ENCODE data around the gene RGMA.
"Not testable (repeated sequence)": the region's sequence is repeated elsewhere in the genome, so short reads cannot be mapped to it uniquely, and the experiment has no call there.

RGMA gene

GRCh38 chr15:93066224-93066681 is 22.8 kb downstream of the RGMA start:
- no peak overlapping the region for H3K4me3 ChIP-seq (ENCODE audit: low read length)
- H3K4me1 ChIP-seq (ENCODE audit: control insufficient read depth, insufficient read depth, low read length) = peaks cover 36% of the 10 kb centered on the region
- H3K9ac ChIP-seq (ENCODE audit: low read length) = no peak overlapping the region
- no peaks in the 10 kb centered on the region for H3K9me3 ChIP-seq (ENCODE audit: control insufficient read depth, low read length)
- peaks cover 7% of the 10 kb centered on the region for H3K27me3 ChIP-seq (replicated peaks; ENCODE audit: control insufficient read depth, insufficient read depth, low read length)
- H3K36me3 ChIP-seq (ENCODE audit: control insufficient read depth, insufficient read depth, low read length, severe bottlenecking) = no peaks in the 10 kb centered on the region
- no peak for DNase-seq (ENCODE audit: low read depth)

- no peaks in the 10 kb centered on the region for H3K36me3 ChIP-seq (ENCODE audit: control insufficient read depth, insufficient read depth, low read length, severe bottlenecking)
Measured at GRCh38 chr15:93065641-93066045, 23.4 kb downstream of the RGMA start.

GRCh38 chr15:93063796-93064690 is 25.0 kb downstream of the RGMA start:
- H3K27me3 ChIP-seq (replicated peaks; ENCODE audit: control insufficient read depth, insufficient read depth, low read length) = peaks cover 7% of the 10 kb centered on the region
- H3K4me1 ChIP-seq (ENCODE audit: control insufficient read depth, insufficient read depth, low read length) = peaks cover 29% of the 10 kb centered on the region
- no peaks in the 10 kb centered on the region for H3K9me3 ChIP-seq (ENCODE audit: control insufficient read depth, low read length)
- no peak overlapping the region for H3K4me3 ChIP-seq (ENCODE audit: low read length)
- no peaks in the 10 kb centered on the region for H3K36me3 ChIP-seq (ENCODE audit: control insufficient read depth, insufficient read depth, low read length, severe bottlenecking)
- no peak overlapping the region for H3K9ac ChIP-seq (ENCODE audit: low read length)
- no peak for DNase-seq (ENCODE audit: low read depth)

More at GRCh38 chr15:93065641-93066045, 23.4 kb downstream of the RGMA start:
- H3K9ac ChIP-seq (ENCODE audit: low read length) = no peak overlapping the region
- H3K4me3 ChIP-seq (ENCODE audit: low read length) = no peak overlapping the region
- no peak for DNase-seq (ENCODE audit: low read depth)
- no peaks in the 10 kb centered on the region for H3K9me3 ChIP-seq (ENCODE audit: control insufficient read depth, low read length)
- peaks cover 7% of the 10 kb centered on the region for H3K27me3 ChIP-seq (replicated peaks; ENCODE audit: control insufficient read depth, insufficient read depth, low read length)
- H3K4me1 ChIP-seq (ENCODE audit: control insufficient read depth, insufficient read depth, low read length) = peaks cover 32% of the 10 kb centered on the region

GRCh38 chr15:93063262-93063671 is 25.7 kb downstream of the RGMA start:
- no peak for DNase-seq (ENCODE audit: low read depth)
- Histone ChIP-seq H3K4me3 (ENCODE audit: low read length) (no peak overlapping the region), H3K27me3 (replicated peaks; ENCODE audit: control insufficient read depth, insufficient read depth, low read length) (peaks cover 7% of the 10 kb centered on the region), H3K9me3 (ENCODE audit: control insufficient read depth, low read length) (no peaks in the 10 kb centered on the region), H3K9ac (ENCODE audit: low read length) (no peak overlapping the region), H3K4me1 (ENCODE audit: control insufficient read depth, insufficient read depth, low read length) (peaks cover 28% of the 10 kb centered on the region), H3K36me3 (ENCODE audit: control insufficient read depth, insufficient read depth, low read length, severe bottlenecking) (no peaks in the 10 kb centered on the region)

GRCh38 chr15:93062628-93063261 is 26.3 kb downstream of the RGMA start:
- DNase-seq (ENCODE audit: low read depth); H3K36me3 ChIP-seq (ENCODE audit: control insufficient read depth, insufficient read depth, low read length, severe bottlenecking); H3K9ac ChIP-seq (ENCODE audit: low read length); H3K27me3 ChIP-seq (replicated peaks; ENCODE audit: control insufficient read depth, insufficient read depth, low read length); H3K9me3 ChIP-seq (ENCODE audit: control insufficient read depth, low read length); H3K4me3 ChIP-seq (ENCODE audit: low read length): not testable (repeated sequence)
- peaks cover 22% of the 10 kb centered on the region for H3K4me1 ChIP-seq (ENCODE audit: control insufficient read depth, insufficient read depth, low read length)

GRCh38 chr15:93060336-93061248 is 28.4 kb downstream of the RGMA start:
- no peaks in the 10 kb centered on the region for H3K9me3 ChIP-seq (ENCODE audit: control insufficient read depth, low read length)
- H3K9ac ChIP-seq (ENCODE audit: low read length) = no peak overlapping the region
- peaks cover 7% of the 10 kb centered on the region for H3K27me3 ChIP-seq (replicated peaks; ENCODE audit: control insufficient read depth, insufficient read depth, low read length)
- peaks cover 9% of the 10 kb centered on the region for H3K4me1 ChIP-seq (ENCODE audit: control insufficient read depth, insufficient read depth, low read length)
- no peak for DNase-seq (ENCODE audit: low read depth)
- H3K36me3 ChIP-seq (ENCODE audit: control insufficient read depth, insufficient read depth, low read length, severe bottlenecking) = no peaks in the 10 kb centered on the region
- H3K4me3 ChIP-seq (ENCODE audit: low read length) = no peak overlapping the region

- no peak overlapping the region for H3K9ac ChIP-seq (ENCODE audit: low read length)
- no peak for DNase-seq (ENCODE audit: low read depth)
- H3K9me3 ChIP-seq (ENCODE audit: control insufficient read depth, low read length) = no peaks in the 10 kb centered on the region
- peaks cover 7% of the 10 kb centered on the region for H3K27me3 ChIP-seq (replicated peaks; ENCODE audit: control insufficient read depth, insufficient read depth, low read length)
- no peak overlapping the region for H3K4me3 ChIP-seq (ENCODE audit: low read length)
- H3K4me1 ChIP-seq (ENCODE audit: control insufficient read depth, insufficient read depth, low read length) = peaks cover 9% of the 10 kb centered on the region
- no peaks in the 10 kb centered on the region for H3K36me3 ChIP-seq (ENCODE audit: control insufficient read depth, insufficient read depth, low read length, severe bottlenecking)
Measured at GRCh38 chr15:93059442-93059841, 29.6 kb downstream of the RGMA start.

- Histone ChIP-seq H3K9ac (ENCODE audit: low read length) (no peak overlapping the region), H3K4me1 (ENCODE audit: control insufficient read depth, insufficient read depth, low read length) (peaks cover 9% of the 10 kb centered on the region), H3K4me3 (ENCODE audit: low read length) (no peak overlapping the region), H3K9me3 (ENCODE audit: control insufficient read depth, low read length) (no peaks in the 10 kb centered on the region), H3K27me3 (replicated peaks; ENCODE audit: control insufficient read depth, insufficient read depth, low read length) (peaks cover 2% of the 10 kb centered on the region), H3K36me3 (ENCODE audit: control insufficient read depth, insufficient read depth, low read length, severe bottlenecking) (no peaks in the 10 kb centered on the region)
- DNase-seq (ENCODE audit: low read depth) = no peak
Measured at GRCh38 chr15:93058904-93059427, 30.0 kb downstream of the RGMA start.

- Histone ChIP-seq H3K36me3 (ENCODE audit: control insufficient read depth, insufficient read depth, low read length, severe bottlenecking) (no peaks in the 10 kb centered on the region), H3K9ac (ENCODE audit: low read length) (no peak overlapping the region), H3K4me1 (ENCODE audit: control insufficient read depth, insufficient read depth, low read length) (peaks cover 9% of the 10 kb centered on the region), H3K9me3 (ENCODE audit: control insufficient read depth, low read length) (no peaks in the 10 kb centered on the region), H3K4me3 (ENCODE audit: low read length) (no peak overlapping the region), H3K27me3 (replicated peaks; ENCODE audit: control insufficient read depth, insufficient read depth, low read length) (no peaks in the 10 kb centered on the region)
- no peak for DNase-seq (ENCODE audit: low read depth)
Measured at GRCh38 chr15:93058128-93058527, 30.9 kb downstream of the RGMA start.

GRCh38 chr15:93057618-93058017 is 31.4 kb downstream of the RGMA start:
- Histone ChIP-seq H3K4me1 (ENCODE audit: control insufficient read depth, insufficient read depth, low read length) (peaks cover 7% of the 10 kb centered on the region), H3K9ac (ENCODE audit: low read length) (no peak overlapping the region), H3K4me3 (ENCODE audit: low read length) (no peak overlapping the region), H3K27me3 (replicated peaks; ENCODE audit: control insufficient read depth, insufficient read depth, low read length) (no peaks in the 10 kb centered on the region), H3K36me3 (ENCODE audit: control insufficient read depth, insufficient read depth, low read length, severe bottlenecking) (no peaks in the 10 kb centered on the region), H3K9me3 (ENCODE audit: control insufficient read depth, low read length) (no peaks in the 10 kb centered on the region)
- no peak for DNase-seq (ENCODE audit: low read depth)
